Measurements from ENCODE around the gene CLDN18. TPM values are rescaled to one million over a fixed set of nuclear protein-coding genes. Genes with fewer than 3 reads are reported as not detected.

CLDN18 gene
- total and polyA plus RNA-seq, 2 experiments from 2014 or later = 0.19 TPM; not detected in 1

GRCh38 chr3:138078096-138078495, 68.1 kb downstream of the CLDN18 start (continued):
- TF ChIP-seq ZNF462 (CRISPR knock-in tag; IDR thresholded peaks at IDR 0.05) = no peak

GRCh38 chr3:138078901-138079344, 69.0 kb downstream of the CLDN18 start:
- no peak overlapping the region for H3K4me3 Mint-ChIP-seq
- TF ChIP-seq JUNB (IDR thresholded peaks at IDR 0.05; ENCODE audit: unreplicated experiment) (no peak), ZNF462 (CRISPR knock-in tag; IDR thresholded peaks at IDR 0.05) (no peak), POLR2AphosphoS5 (IDR thresholded peaks at IDR 0.05; ENCODE audit: low read depth) (no peak), EZH2phosphoT487 (IDR thresholded peaks at IDR 0.05; ENCODE audit: unreplicated experiment) (no peak), REST (IDR thresholded peaks at IDR 0.05; ENCODE audit: unreplicated experiment) (no peak), ZNF114 (CRISPR knock-in tag; IDR thresholded peaks at IDR 0.05) (no peak)
- H4K20me1 ChIP-seq (replicated peaks; ENCODE audit: insufficient read depth) = no peaks in the 10 kb centered on the region
- no peak for ATAC-seq
- H3K9me2 ChIP-seq (ENCODE audit: insufficient read depth) = no peaks in the 10 kb centered on the region
- peaks cover 3% of the 10 kb centered on the region for H3K27me3 Mint-ChIP-seq (ENCODE audit: insufficient read depth, low read depth, poor library complexity)
- H3K27ac Mint-ChIP-seq = no peak overlapping the region
- H3K9me3 Mint-ChIP-seq = no peaks in the 10 kb centered on the region
- H3K4me1 Mint-ChIP-seq = no peaks in the 10 kb centered on the region; the same call in 2 of the 3 replicates
- no peak overlapping the region for H2AFZ ChIP-seq
- no peaks in the 10 kb centered on the region for H3K27me3 ChIP-seq (ENCODE audit: insufficient read depth)
- H3K4me1 ChIP-seq (ENCODE audit: insufficient read depth) = no peaks in the 10 kb centered on the region
- H3K4me3 ChIP-seq = no peak overlapping the region
- no peaks in the 10 kb centered on the region for H3F3A ChIP-seq (replicated peaks; ENCODE audit: low read depth)
- no peaks in the 10 kb centered on the region; the same call in 1 of the 2 replicates for H3K36me3 ChIP-seq (ENCODE audit: insufficient read depth)
- no peak overlapping the region for H3K4me2 ChIP-seq
- H3K36me3 Mint-ChIP-seq (ENCODE audit: low read depth) = peaks cover 24% of the 10 kb centered on the region
- no peak for DNase-seq (ENCODE audit: low spot score)
- H3K27ac ChIP-seq (ENCODE audit: low read depth) = no peak overlapping the region
- no peaks in the 10 kb centered on the region for H3K79me2 ChIP-seq (replicated peaks; ENCODE audit: insufficient read depth)
